GM10847 (cell line): ENCODE measurements around the gene SPZ1.

Experiments used
- POLR2A ChIP-seq: IDR thresholded peaks from 2 replicates; pipeline ENCODE4 v1.6.1; 2011; ENCODE audit not compliant: insufficient read length; ENCODE audit errors: extremely low read depth

SPZ1 gene

DNA sequence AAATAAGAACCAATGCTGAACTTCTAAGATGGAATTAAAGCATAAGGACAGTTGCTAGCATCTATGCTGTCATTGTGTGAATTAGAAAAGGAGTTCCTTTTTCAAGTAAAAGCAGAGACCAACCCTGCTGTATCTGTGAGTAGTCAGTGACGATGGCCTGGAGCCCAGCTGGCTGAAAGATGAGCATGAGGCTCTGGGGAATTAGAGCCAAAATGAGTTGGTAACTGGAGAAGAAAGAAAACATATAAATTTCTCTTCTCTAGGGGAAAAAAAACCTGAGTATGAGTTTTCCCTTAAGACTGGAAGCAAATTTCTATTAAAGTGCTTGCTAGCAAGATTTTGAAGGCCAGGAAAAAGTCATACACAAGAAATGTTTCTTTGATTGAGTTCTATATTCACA, 1.6 kb upstream of the SPZ1 start:
- no peak for TF ChIP-seq POLR2A

DNA sequence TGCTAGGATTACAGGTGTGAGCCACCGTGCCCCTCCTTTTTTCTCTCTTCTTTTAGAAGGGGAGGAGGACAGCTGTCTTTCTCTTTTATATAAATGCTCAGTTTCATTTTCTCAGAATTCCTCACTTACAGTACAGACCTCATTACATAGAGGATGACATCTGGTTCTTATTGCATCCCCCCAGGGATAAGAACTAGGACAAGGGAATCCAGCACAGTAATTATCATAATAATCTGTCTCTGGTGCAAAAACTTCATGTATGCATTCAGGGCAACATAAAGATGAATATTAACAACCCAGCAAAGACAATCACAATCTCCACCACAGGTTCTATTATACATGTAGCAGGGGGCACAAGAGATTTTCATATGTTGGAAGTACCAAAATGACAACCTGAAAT, 5.1 kb downstream of the SPZ1 start:
- TF ChIP-seq POLR2A: no peak

DNA sequence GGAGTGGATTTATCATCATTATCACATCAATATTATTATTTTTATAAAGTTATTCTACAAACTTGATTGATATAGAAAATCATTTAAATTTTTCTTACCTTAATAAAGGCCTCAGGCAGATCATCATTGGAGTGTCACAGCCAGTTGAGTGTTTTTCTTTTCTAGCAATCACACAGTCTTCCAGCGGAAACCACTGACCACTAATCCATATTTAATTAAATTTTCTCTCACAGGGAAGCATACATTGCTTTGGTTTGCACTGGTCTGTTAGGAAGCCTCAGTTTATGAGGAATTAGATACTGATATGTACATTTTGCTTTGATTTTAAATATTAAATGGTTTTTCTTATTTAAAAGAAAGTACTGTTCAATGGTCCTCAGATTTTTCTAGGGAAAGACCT, 6.7 kb downstream of the SPZ1 start:
- no peak for TF ChIP-seq POLR2A

DNA sequence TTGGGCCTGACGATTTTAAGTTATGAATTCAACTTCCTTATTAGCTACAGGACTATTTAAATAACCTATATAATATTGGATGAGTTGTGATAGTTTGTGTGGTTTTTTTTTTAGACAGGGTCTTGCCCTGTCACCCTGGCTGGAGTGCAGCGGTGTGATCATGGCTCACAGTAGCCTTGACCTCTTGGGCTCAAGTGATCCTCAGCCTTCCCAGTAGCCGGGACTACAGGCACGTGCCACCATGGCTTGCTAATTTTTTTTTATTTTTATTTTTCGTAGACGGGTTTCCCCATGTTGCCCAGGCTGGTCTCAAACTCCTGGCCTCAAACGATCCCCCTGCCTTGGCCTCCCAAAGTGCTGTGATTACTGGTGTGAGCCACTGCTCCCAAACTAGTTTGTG, 17.6 kb downstream of the SPZ1 start:
- no peak for TF ChIP-seq POLR2A

DNA sequence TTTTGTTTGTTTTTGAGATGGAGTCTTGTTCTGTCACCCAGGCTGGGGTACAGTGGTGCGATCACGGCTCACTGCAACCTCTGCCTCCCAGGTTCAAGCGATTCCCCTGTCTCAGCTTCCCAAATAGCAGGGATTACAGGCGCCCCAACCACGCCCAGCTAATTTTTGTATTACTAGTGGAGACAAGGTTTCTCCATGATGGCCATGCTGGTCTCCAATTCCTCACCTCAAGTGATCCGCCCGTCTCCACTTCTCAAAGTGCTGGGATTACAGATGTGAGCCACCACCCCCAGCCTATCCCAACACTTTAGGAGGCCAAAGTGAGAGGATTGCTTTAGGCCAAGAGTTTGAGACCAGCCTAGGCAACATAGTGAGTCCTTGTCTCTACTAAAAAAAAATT, 19.3 kb downstream of the SPZ1 start:
- no peak for TF ChIP-seq POLR2A

DNA sequence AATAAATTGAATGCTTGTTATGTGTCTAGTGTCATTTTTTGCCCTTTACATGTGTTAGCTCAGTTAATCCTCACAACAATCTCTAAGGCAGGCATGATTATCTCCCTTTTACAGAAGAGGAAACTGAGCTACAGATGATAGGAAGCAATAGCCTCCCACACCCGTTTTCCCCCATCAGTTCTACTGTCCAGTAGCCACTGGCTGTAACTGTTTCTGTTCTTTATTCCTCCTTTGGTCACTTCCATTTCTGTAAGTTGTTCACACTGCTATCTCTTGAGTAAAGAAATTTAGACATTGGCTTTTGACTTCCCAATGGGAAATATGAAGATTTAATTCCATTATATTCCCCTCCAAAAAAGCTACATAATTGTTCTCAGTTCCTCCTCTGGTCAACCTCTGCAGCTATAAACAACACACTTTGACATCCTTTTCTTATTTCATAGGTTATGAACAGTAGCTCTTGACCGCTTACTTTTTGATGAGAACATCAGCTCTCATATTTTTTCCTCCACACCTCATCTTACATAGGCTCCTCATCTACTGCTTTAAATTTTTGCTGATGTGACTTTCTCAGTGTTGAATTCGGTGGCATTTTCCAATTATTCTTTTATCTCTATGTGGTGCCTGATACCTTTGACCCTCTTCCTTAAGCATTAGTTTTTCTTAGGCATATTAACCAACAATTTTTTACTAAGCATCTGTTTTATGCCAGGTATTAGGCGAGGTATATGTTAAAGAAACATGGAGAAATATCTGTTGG, 21.4 kb downstream of the SPZ1 start:
- no peak for TF ChIP-seq POLR2A

DNA sequence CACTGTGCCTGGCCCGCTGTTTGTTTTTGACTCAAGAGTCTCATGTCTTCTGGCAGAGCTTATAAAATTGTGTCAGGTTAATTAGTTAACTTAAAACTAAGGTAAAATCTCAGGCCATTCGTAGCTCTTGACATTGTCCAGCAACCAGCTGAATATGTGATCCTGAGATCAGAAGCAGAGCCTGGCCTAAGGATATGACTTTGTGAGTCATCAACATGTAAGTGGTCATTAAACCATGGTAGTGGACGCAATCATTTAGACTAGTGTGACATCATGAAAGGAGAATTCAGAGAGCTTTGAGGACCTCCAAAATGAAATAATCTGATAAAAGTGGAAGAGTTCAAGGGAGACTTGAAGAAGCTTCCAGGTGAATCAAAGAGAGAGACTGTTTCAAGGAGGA, 23.3 kb downstream of the SPZ1 start:
- TF ChIP-seq POLR2A: no peak

DNA sequence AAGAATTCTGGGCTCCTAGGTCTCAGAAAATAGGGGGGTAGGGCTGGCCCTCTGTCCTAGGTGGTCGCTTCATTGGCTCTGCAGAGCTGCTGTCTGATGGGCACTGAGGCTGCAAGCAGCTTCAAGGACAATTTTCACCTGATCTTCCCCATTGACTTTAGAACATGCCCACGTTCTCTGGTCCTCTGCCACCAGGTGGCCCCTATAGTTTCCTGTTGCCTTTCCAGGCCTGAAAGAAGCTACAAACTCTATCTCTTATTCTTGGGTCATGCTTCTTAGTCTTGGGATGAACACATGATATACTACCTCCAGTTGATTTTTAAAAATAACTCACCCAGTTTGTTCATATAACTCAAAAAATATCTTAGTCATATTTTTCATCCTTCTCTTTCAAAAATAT, 26.3 kb downstream of the SPZ1 start:
- no peak for TF ChIP-seq POLR2A

DNA sequence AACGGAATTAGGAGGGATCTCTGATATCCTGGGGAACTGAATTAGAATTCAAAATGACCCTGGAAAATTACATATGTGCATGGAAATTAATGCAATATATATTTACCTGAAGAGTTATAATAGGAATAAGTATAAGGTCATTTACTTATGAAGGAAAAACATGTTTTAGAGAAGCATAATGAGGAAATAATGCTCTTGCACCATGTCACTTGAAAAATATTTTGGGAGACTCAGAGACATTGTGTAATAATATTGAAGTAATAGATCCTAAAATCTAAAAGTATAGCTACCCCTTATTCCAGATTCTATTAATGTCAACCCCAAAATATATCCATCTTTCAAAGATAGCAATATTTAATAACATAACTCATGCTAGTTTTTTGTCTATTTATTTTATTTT, 28.4 kb downstream of the SPZ1 start:
- TF ChIP-seq POLR2A: no peak

DNA sequence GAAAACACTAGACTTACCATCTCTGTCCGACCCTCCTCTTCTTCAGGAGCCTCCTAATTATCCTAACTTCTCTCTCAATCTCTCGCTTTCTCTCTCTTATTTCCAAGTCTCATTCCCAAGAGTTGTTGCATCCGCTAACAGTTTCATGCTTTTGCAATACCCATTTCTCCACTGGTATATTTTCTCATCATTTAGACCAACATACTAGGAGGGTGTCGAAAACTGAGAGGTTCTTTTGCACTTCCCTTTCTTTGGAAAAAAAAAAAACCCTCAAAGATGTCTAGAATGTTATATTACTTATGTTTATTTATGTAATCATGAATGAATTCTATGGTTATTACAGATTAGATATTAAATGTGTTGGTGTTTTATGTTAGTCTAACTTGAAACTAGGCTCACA, 35.9 kb downstream of the SPZ1 start:
- no peak for TF ChIP-seq POLR2A

DNA sequence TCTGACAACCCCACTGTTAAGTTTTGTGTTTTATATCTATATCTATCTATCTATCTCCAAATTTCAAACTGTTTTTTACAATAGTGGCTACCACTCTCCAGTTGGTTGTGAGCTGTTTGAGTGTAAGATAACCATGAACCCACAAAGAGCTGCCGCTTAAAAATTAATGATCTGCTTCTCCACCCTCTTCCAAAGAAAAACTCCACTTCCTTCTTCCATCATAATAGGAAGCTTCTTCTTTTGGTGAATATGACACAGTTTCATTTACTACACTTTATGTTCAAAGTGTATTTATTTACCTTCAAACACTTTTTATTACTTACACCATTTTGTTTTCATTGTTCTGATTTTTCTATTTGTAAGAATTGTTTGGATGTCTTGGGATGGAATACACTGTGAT, 37.9 kb downstream of the SPZ1 start:
- TF ChIP-seq POLR2A: no peak

DNA sequence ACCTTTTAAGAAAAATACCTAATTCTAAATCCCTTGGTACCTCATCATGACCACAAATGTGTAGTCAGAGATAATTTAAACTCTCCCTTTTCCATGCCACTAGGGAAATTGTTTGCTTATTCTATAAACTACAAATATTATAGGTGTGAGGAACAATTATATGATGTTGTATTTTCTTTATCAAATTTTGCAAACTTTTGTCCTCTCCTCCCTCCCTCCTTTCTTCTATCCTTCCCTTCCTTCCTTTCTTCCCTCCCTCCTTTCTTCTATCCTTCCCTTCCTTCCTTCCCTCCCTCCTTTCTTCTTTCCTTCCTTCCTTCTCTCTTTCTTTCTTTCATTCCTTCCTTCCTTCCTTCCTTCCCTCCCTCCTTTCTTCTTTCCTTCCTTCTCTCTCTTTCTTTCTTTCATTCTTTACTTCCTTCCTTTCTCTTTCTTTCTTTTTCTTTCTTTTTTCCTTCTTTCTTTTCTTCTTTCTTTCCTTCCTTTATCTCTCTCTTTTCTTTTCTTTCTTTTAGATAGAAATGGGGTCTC, 41.2 kb downstream of the SPZ1 start:
- TF ChIP-seq POLR2A: no peak

DNA sequence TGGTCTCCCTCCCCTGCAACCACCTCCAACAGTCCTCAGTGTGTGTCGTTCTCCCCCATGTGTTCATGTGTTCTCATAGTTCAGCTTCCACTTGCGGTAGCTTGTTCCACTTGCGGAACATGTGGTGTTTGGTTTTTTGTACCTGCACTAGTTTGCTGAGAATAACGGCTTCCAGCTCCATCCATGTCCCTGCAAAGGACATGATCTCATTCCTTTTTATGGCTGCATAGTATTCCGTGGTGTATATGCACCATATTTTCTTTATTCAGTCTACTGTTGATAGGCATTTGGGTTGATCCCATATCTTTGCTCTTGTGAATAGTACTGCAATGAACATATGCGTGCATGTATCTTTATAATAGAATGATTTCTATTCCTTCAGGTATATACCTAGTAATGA, 45.1 kb downstream of the SPZ1 start:
- TF ChIP-seq POLR2A: no peak

DNA sequence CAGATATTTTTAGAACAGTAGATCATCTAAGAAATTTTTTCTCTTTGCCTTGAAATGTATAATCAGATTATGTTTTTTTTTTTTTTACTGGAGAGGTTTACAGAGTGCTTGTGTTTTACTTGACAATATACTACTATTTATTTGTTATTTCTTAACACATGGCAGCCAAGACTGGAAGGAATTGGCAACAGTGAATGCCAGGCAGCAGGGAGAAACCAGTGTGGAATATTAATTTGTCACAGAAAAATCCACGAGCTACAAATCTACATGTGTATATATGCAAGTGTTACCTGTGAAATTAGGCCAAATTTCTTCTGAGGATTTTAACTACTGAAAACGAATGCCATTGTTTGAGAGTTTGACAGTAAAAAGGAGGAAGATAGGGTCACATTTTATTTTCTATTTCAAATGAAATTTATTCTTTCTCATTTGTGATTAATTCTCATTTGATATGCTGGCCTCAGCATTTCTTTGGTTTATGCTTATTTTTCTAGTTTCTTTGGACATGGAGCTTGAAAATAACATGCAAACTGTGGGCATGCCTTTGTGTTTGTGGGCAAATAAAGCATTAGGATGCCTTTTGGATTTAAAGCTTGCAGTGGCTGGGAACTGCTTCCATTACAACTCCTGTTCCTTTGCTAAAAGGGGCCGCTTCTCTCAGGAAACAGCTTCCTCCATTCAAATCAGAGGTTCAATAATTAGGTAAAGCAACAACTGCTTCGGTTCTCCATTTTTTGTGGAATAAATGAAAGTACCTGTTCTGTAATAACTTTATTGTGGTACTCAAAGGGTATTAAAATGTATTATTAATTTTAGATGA, 49.1 kb downstream of the SPZ1 start:
- TF ChIP-seq POLR2A: no peak

DNA sequence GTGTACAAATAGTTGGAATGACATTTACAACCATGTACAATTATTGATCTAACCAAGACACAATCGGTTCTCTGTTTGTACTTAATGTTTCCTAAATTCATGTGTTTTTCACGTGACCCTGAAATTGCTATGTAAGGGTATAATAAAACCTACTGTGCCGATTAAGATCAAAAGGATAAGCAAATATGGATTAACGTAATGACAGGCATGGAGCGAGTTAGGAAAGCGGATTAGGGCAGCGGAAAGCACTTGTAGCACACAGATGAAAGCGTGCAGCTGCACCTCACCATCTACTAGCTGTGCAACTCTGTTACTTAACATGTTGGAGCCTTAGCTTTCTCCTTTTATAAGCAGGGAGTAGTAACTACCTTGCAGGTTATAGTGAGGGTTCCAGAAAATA, 49.7 kb downstream of the SPZ1 start:
- no peak for TF ChIP-seq POLR2A

DNA sequence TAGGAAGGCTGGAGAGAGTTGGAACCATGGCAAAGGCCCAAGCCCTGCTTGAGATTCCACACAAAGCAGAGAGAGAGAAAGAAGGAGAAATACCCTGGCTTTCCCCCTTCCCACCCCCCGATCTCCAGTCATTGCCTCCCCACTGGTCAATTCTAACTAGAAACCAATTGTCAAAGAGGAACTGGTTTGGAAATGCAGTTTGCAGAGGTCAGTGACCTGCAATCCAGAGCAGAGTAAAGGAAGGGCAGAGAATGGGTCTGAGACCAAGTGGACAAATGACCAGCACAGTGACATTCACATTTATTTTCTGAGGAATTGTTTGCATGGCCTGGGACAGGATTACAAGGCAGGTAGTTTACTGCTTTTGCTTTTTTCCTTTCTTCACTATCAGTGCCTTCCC, 50.6 kb downstream of the SPZ1 start:
- TF ChIP-seq POLR2A: no peak
